Upper lobe of left lung (tissue), 6 donors: Measurements from ENCODE around the gene SEC22B. TPM values are rescaled to one million over a fixed set of nuclear protein-coding genes. Genes with fewer than 3 reads are reported as not detected.
A peak's percentile ranks its signal among the peaks of the same experiment; 100 is the strongest.
"Not testable (repeated sequence)": the region's sequence is repeated elsewhere in the genome, so short reads cannot be mapped to it uniquely, and the experiment has no call there.

Source experiments
- ATAC-seq, 2 donors: fragments of 200-7000 bp; cut with Tn5 transposase; one replicate each; pipeline ENCODE4 v1.9.1; 2022; ENCODE audit warnings: mild to moderate bottlenecking in 2 of 2, moderate library complexity in 2 of 2; ENCODE audit not compliant: low FRiP score in 2 of 2
- DNase-seq, 2 donors: peaks; one replicate each; pipeline ENCODE4 v3.0.0-alpha.2; 2019 to 2020
- H3K27ac ChIP-seq, 4 donors: fragments of 200-600 bp; sonication (generic); one replicate each; pipeline ENCODE4 v1.5.1; 2016 to 2019
- H3K27me3 ChIP-seq, 4 donors: fragments of 200-600 bp; sonication (generic); one replicate each; pipeline ENCODE4 v1.5.1; 2017 to 2019
- H3K36me3 ChIP-seq, 4 donors: fragments of 200-600 bp; sonication (generic); one replicate each; pipeline ENCODE4 v1.5.1; 2016 to 2019
- H3K4me1 ChIP-seq, 4 donors: fragments of 200-600 bp; sonication (generic); one replicate each; pipeline ENCODE4 v1.5.1; 2018 to 2019
- H3K4me3 ChIP-seq, 4 donors: fragments of 200-600 bp; sonication (generic); one replicate each; pipeline ENCODE4 v1.5.1; 2017 to 2019; ENCODE audit warnings: mild to moderate bottlenecking in 2 of 4, moderate library complexity in 1 of 4
- H3K9me3 ChIP-seq, 4 donors: fragments of 200-600 bp; sonication (generic); one replicate each; pipeline ENCODE4 v1.5.1; 2018 to 2019
- WGBS, 2 donors: methylation state at CpG; one replicate each; pipeline ENCODE4 v1.1.5; 2017 to 2018; 5-methylcytosine and 5-hydroxymethylcytosine counted together
- small RNA-seq, 4 donors: library from RNA; depleted of rRNA; stranded (forward); fragments of <200 nt; gene quantifications; one replicate each; pipeline ENCODE3, GENCODE V24; 2016
- total RNA-seq, 6 donors: library from RNA; depleted of rRNA in 4 of 6; stranded (reverse); fragments of >200 nt in 4 of 6; gene quantifications; one replicate each; pipeline versions ENCODE4 v1.1.0 to v1.2.1, GENCODE V29; 2016 to 2021
- donor health status: DM: no; HTN: no; CAD: no; lungs with moderate emphysema.
- donor health status: DM: no; HTN: yes; CAD: no; lungs with severe emphysema.

The SEC22B gene
- total RNA-seq, 6 donors from 2014 or later, result 12.3 to 41.0 (median 24.9) TPM

DNA sequence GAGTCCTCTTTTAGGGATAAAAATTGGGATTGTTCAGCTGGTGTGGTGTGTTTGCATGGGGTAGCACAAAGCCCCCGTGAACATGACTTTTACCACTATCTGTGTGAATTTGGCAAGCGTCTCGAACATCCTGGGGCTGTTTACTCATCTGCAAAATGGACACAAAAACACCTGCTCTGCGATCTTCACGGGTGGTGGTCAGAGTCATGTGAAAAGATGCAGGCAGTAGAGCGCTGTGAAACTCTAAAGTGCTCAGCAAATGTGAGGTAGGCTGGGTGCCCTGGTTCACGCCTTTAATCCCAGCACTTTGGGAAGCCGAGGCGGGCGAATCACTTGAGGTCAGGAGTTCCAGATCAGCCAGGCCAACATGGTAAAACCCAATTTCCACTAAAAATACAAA, 67.1 kb downstream of the SEC22B start:
- H3K27me3 ChIP-seq, H3K36me3 ChIP-seq, DNase-seq, H3K4me3 ChIP-seq, H3K9me3 ChIP-seq, H3K4me1 ChIP-seq, ATAC-seq, H3K27ac ChIP-seq: not testable (repeated sequence)
- WGBS, 2 donors, result 87 to 90% methylated on average over 4 to 10 of the region's 10 CpGs

DNA sequence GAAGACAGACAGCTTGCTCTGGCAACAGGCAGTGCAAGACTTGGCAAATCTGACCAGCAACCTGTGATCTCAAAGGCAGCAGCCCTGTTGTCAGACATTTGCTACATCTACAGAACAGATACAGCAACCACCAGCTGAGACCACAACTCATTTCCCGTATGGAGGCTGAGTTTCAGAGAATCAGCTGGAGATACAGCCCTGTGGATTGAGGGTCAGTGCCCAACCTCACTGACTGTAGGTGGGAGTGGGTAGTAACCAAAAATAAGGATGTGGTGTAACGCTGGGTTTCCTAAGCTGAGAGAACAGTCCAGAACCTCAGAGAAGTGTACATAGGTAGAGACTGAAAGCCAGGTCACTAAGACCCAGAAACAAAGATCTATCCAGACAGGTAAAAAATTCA, 71.0 kb downstream of the SEC22B start:
- not testable (repeated sequence) for H3K36me3 ChIP-seq, H3K9me3 ChIP-seq, H3K4me3 ChIP-seq, H3K27ac ChIP-seq, H3K4me1 ChIP-seq, ATAC-seq, H3K27me3 ChIP-seq, DNase-seq
- 69 to 78% methylated on average over 1 of the region's 2 CpGs for whole genome bisulfite sequencing, 2 donors

DNA sequence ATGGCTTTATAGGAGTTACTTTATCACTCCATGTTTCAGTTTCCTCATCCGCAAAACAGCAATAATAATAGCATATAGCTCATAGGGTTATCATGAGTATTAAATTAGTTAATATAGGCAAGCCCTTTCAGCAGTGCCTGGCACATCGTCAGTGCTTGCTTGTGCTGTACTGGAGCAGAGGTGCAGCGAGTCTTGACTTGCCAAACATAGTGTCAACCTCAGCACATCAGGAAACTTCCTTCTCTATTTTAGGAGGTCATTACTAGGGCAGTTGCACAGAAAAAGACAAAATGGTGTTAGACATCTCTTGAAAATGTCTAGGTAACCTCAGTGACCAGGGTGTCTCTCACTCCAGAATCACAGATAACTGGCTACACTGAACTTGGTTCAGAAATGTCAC, 72.6 kb downstream of the SEC22B start:
- ATAC-seq, result peak in 1 of 2 donors; percentile 39
- H3K27me3 ChIP-seq, H3K9me3 ChIP-seq, H3K27ac ChIP-seq, H3K4me3 ChIP-seq, H3K4me1 ChIP-seq, H3K36me3 ChIP-seq, DNase-seq: not testable (repeated sequence)
- no CpG with 5 or more reads among the region's 3 CpGs for WGBS, 2 donors

DNA sequence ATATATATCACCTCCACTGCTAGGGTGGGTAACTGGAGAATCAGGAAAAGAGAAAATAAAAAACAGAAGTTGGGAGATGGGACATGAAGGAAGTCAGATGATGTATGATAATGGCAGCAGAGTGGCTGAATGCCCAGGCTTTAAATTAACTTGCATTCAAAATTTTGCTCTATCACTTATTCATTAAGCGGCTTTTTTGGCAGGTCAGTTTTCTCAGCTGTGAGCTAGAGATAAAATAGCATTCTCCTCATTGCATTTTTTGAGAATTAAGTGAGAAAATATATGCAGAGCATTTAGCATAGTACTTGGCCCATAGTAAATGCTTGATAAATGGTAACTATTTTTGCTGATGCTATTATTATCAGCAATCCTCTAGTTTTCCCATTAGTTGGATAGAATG, 74.7 kb downstream of the SEC22B start:
- 73 to 77% methylated on average over 1 of the region's 1 CpG for WGBS, 2 donors
- not testable (repeated sequence) for H3K4me1 ChIP-seq, DNase-seq

More for the DNA sequence above, 74.7 kb downstream of the SEC22B start:
- not testable (repeated sequence) for H3K9me3 ChIP-seq, H3K36me3 ChIP-seq, H3K4me3 ChIP-seq, ATAC-seq, H3K27me3 ChIP-seq, H3K27ac ChIP-seq

Small RNA genes within 50 kb of the gene (small RNA-seq; reads per million reads assigned to genes)
- gene RNU6-465P, result 0 reads per million in 4 donors

Other genes with a start within 250 kb of the SEC22B start
- 100 to 1,000 TPM in 2 of 6 donors, 10 to 100 TPM in 4; 71.0 to 119 (median 89.1) TPM for gene NOTCH2, start 106.9 kb downstream of the SEC22B start, total RNA-seq
- gene NBPF8, start 238.5 kb upstream of the SEC22B start, total RNA-seq, result 10 to 100 TPM in 3 of 6 donors, 1 to 10 TPM in 3; 7.6 to 47.1 (median 11.6) TPM